CD14-positive monocyte (primary cell): ENCODE data around the gene ZC3H8. TPM values are rescaled to one million over a fixed set of nuclear protein-coding genes. Genes with fewer than 3 reads are reported as not detected.

ENCODE experiments used
- DNase-seq, 3 donors: peaks; one replicate each; pipeline ENCODE4 v3.0.0-alpha.2; 2011 to 2022
- H2AFZ ChIP-seq: 2 replicates; pipeline ENCODE4 v1.6.0; 2012; ENCODE audit warnings: mild to moderate bottlenecking, low read depth, low read length, inconsistent platforms; ENCODE audit not compliant: insufficient read depth, poor library complexity, severe bottlenecking
- H3K27ac ChIP-seq, 2 donors: 1 replicate in 1 of 2; 2 replicates in 1 of 2; pipeline ENCODE4 v1.5.1; 2012 to 2013; ENCODE audit warnings: low read length in 2 of 2, control low read depth in 1 of 2, inconsistent platforms in 1 of 2, low read depth in 1 of 2, mild to moderate bottlenecking in 1 of 2
- H3K27me3 ChIP-seq, 2 donors: one replicate each; pipeline versions ENCODE4 v1.6.0 to v1.6.1; 2011 to 2013; ENCODE audit warnings: low read length in 2 of 2; ENCODE audit not compliant: control insufficient read depth in 2 of 2, insufficient read depth in 2 of 2
- H3K36me3 ChIP-seq, 2 donors: replicated peaks in 1 of 2; 1 replicate in 1 of 2; 2 replicates in 1 of 2; pipeline versions ENCODE4 v1.5.1 to v1.6.1; 2012 to 2013; ENCODE audit warnings: low read length in 2 of 2, control low read depth in 1 of 2, inconsistent platforms in 1 of 2, mild to moderate bottlenecking in 1 of 2; ENCODE audit not compliant: insufficient read depth in 2 of 2, control insufficient read depth in 1 of 2
- H3K4me1 ChIP-seq, 2 donors: 1 replicate in 1 of 2; 2 replicates in 1 of 2; pipeline versions ENCODE4 v1.5.1 to v1.6.1; 2012 to 2013; ENCODE audit warnings: low read length in 2 of 2, control low read depth in 1 of 2, inconsistent platforms in 1 of 2, mild to moderate bottlenecking in 1 of 2, moderate library complexity in 1 of 2; ENCODE audit not compliant: insufficient read depth in 2 of 2, control insufficient read depth in 1 of 2
- H3K4me2 ChIP-seq: replicated peaks from 2 replicates; pipeline ENCODE3; 2012; ENCODE audit warnings: low read length, moderate library complexity, mild to moderate bottlenecking; ENCODE audit not compliant: poor library complexity, severe bottlenecking; ENCODE audit errors: extremely low read depth
- H3K4me3 ChIP-seq, 3 experiments: fragments of 200-600 bp in 1 of 3; sonication (generic) in 1 of 3; replicated peaks in 1 of 3; 1 replicate in 2 of 3; 2 replicates in 1 of 3; pipeline ENCODE4 v1.5.1; 2011 to 2013; ENCODE audit warnings: low read length in 3 of 3, mild to moderate bottlenecking in 3 of 3, control low read depth in 2 of 3, low read depth in 2 of 3, inconsistent platforms in 1 of 3, moderate library complexity in 1 of 3
- H3K79me2 ChIP-seq: 2 replicates; pipeline ENCODE4 v1.6.0; 2012; ENCODE audit warnings: mild to moderate bottlenecking, control low read depth, inconsistent platforms, low read length, moderate library complexity; ENCODE audit not compliant: insufficient read depth
- H3K9ac ChIP-seq: 2 replicates; pipeline ENCODE4 v1.6.0; 2017; ENCODE audit warnings: low read length, mild to moderate bottlenecking; ENCODE audit not compliant: insufficient read depth, poor library complexity, severe bottlenecking
- H3K9me3 ChIP-seq, 2 donors: replicated peaks in 1 of 2; 1 replicate in 1 of 2; 2 replicates in 1 of 2; pipeline versions ENCODE4 v1.5.1 to v1.6.1; 2012 to 2013; ENCODE audit warnings: low read length in 2 of 2, control low read depth in 1 of 2; ENCODE audit not compliant: control insufficient read depth in 1 of 2, insufficient read depth in 1 of 2
- H4K20me1 ChIP-seq: 2 replicates; pipeline ENCODE4 v1.6.0; 2012; ENCODE audit warnings: mild to moderate bottlenecking, low read length, control low read depth, moderate library complexity; ENCODE audit not compliant: insufficient read depth
- H3K27ac Mint-ChIP-seq, 7 donors: one replicate each; pipeline ENCODE4 v1.8.0; 2020; ENCODE audit warnings: mild to moderate bottlenecking in 7 of 7, mixed read lengths in 7 of 7, moderate library complexity in 6 of 7, inconsistent platforms in 2 of 7
- H3K27me3 Mint-ChIP-seq, 3 donors: one replicate each; pipeline ENCODE4 v1.8.0; 2021 to 2022; ENCODE audit warnings: low read depth in 3 of 3, mild to moderate bottlenecking in 3 of 3, mixed read lengths in 3 of 3, moderate library complexity in 3 of 3, inconsistent platforms in 1 of 3
- H3K36me3 Mint-ChIP-seq, 2 donors: one replicate each; pipeline ENCODE4 v1.8.0; 2020; ENCODE audit warnings: mixed read lengths in 2 of 2, inconsistent platforms in 1 of 2, mild to moderate bottlenecking in 1 of 2
- H3K4me1 Mint-ChIP-seq: one replicate; pipeline ENCODE4 v1.8.0; 2020; ENCODE audit warnings: mild to moderate bottlenecking, mixed read lengths
- H3K4me3 Mint-ChIP-seq, 2 donors: one replicate each; pipeline ENCODE4 v1.8.0; 2020; ENCODE audit warnings: mild to moderate bottlenecking in 2 of 2, mixed read lengths in 2 of 2, moderate library complexity in 1 of 2
- H3K9me3 Mint-ChIP-seq, 7 donors: one replicate each; pipeline ENCODE4 v1.8.0; 2020 to 2022; ENCODE audit warnings: mixed read lengths in 7 of 7, mild to moderate bottlenecking in 6 of 7, moderate library complexity in 6 of 7, inconsistent platforms in 2 of 7
- CTCF ChIP-seq: fragments of 200-600 bp; IDR thresholded peaks from one replicate; pipeline ENCODE4 v1.8.0; 2022; ENCODE audit warnings: antibody characterized with exemption, mild to moderate bottlenecking
- WGBS: methylation state at CpG from one replicate; pipeline ENCODE4 v1.1.5; 2013; ENCODE audit warnings: missing lambda C conversion rate; ENCODE audit not compliant: insufficient coverage; 5-methylcytosine and 5-hydroxymethylcytosine counted together
- intact Hi-C, 2 donors: fragments of 100-400 bp; cut with micrococcal nuclease; formaldehyde crosslinking; loops; one replicate each; pipeline versions ENCODE4 v1.15.0 to v1.15.1; 2023
- polyA plus RNA-seq, 3 donors: library from polyadenylated mRNA; depleted of rRNA in 1 of 3; unstranded in 2 of 3; stranded (reverse) in 1 of 3; fragments of 300-500 nt in 2 of 3; fragments of >200 nt in 1 of 3; fragmentation: Illumina TruSeq in 2 of 3; gene quantifications; 1 replicate in 2 of 3; 2 replicates in 1 of 3; pipeline ENCODE4 v1.2.3, GENCODE V29; 2012 to 2021

Gene ZC3H8
- polyA plus RNA-seq, 3 donors: 2.3 to 6.9 (median 2.3) TPM

DNA sequence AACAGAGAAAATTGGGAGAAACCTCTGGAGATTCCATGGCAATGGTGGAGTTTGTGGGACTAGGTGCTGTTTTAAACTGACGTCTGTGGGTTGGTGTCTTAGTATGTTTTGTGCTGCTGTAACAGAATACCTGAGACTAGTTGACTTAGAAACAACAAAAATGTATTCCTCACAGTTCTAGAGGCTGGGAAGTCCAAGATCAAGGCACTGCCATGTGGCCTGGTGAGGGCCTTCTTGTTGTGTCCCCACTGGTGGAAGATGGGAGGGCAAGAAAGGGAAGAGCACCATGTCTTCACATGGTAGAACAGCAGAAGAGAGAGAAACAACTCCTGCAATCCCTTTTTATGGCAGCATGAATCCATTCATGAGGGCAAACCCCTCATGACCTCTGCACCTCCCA lies 13.7 kb upstream of the ZC3H8 start:
- Histone ChIP-seq H3K9ac (no peak overlapping the region), H3K27ac (no peak overlapping the region), H3K4me3 (no peak overlapping the region), H3K4me1 (no peaks in the 10 kb centered on the region), H4K20me1 (no peaks in the 10 kb centered on the region), H3K9me3 (peaks cover 0 to 3% of the 10 kb centered on the region in 2 donors), H3K4me2 (no peak overlapping the region), H3K27me3 (no peaks in the 10 kb centered on the region), H3K36me3 (no peaks in the 10 kb centered on the region), H3K79me2 (no peaks in the 10 kb centered on the region), H2AFZ (peak overlapping the region; percentile 5)
- peaks cover 0 to 4% of the 10 kb centered on the region in 2 donors for H3K36me3 Mint-ChIP-seq
- H3K27ac Mint-ChIP-seq: no peak overlapping the region
- H3K4me1 Mint-ChIP-seq: peaks cover 2% of the 10 kb centered on the region
- H3K4me3 Mint-ChIP-seq: no peak overlapping the region
- no peak for TF ChIP-seq CTCF
- DNase-seq: no peak
- peaks cover 4 to 13% (median 8%) of the 10 kb centered on the region in 7 donors for H3K9me3 Mint-ChIP-seq
- intact Hi-C loops: no loop called here
- peaks cover 0 to 1% (median 0%) of the 10 kb centered on the region in 3 donors for H3K27me3 Mint-ChIP-seq
- no CpG with 5 or more reads among the region's 1 CpG for WGBS

DNA sequence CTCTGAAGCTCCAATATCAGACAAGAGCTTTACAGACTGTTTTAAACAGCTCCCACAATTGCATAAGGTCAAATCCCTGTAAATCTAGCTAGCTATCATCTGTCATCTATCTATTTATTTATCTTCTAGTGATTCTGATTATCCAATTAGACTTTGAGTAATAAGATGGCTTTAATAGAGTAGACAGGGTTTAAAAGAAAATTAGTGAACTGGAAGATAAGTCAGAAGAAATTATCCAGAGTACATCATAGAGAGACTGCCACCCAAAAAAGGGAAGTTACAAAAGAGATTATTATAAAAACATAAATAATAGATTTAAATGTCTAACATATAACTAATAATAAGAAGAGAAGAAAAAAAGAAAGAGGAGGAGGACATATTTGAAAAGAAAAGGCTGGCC lies 8.0 kb upstream of the ZC3H8 start:
- no peak overlapping the region for H3K4me3 ChIP-seq
- H3K4me2 ChIP-seq: no peak overlapping the region
- intact Hi-C loops: no loop called here
- no peak overlapping the region for H3K27ac ChIP-seq
- H3K4me1 Mint-ChIP-seq: peaks cover 9% of the 10 kb centered on the region
- H3K9me3 Mint-ChIP-seq: peaks cover 7 to 16% (median 11%) of the 10 kb centered on the region in 7 donors
- H3K4me1 ChIP-seq: peaks cover 7 to 8% of the 10 kb centered on the region in 2 donors
- H3K27me3 ChIP-seq: no peaks in the 10 kb centered on the region
- H3K36me3 ChIP-seq: no peaks in the 10 kb centered on the region
- H3K4me3 Mint-ChIP-seq: no peak overlapping the region
- H3K9me3 ChIP-seq: peaks cover 0 to 8% of the 10 kb centered on the region in 2 donors
- H2AFZ ChIP-seq: no peak overlapping the region
- H4K20me1 ChIP-seq: no peaks in the 10 kb centered on the region
- H3K79me2 ChIP-seq: no peaks in the 10 kb centered on the region
- no peak for DNase-seq
- no peak for TF ChIP-seq CTCF
- peaks cover 2 to 3% (median 3%) of the 10 kb centered on the region in 3 donors for H3K27me3 Mint-ChIP-seq
- H3K9ac ChIP-seq: no peak overlapping the region
- H3K27ac Mint-ChIP-seq: no peak overlapping the region
- H3K36me3 Mint-ChIP-seq: no peaks in the 10 kb centered on the region
